ENCODE measurements around the gene SEPSECS. TPM values are rescaled to one million over a fixed set of nuclear protein-coding genes. Genes with fewer than 3 reads are reported as not detected.

SEPSECS gene
- total and polyA plus RNA-seq, 2 of the 13 experiments (the other 11 are each of a cell fraction or from before 2014, with no cell fraction given): 9.4 to 14.3 TPM

GRCh38 chr4:25159837-25160713 lies at the start of gene SEPSECS (continued):
- TF ChIP-seq STAT6 (CRISPR knock-in tag; IDR thresholded peaks at IDR 0.05; ENCODE audit: borderline replicate concordance): 0 out of 2 replicates have a peak, but pooled peaks have one; percentile 9
- TF ChIP-seq HNF4A (CRISPR knock-in tag; IDR thresholded peaks at IDR 0.05): peak; percentile 79
- no peak; the same call in 1 of the 2 replicates for TF ChIP-seq AKAP8 (CRISPR knock-in tag; IDR thresholded peaks at IDR 0.05)
- no peak for TF ChIP-seq SIX4 (CRISPR knock-in tag; IDR thresholded peaks at IDR 0.05)
- TF ChIP-seq ZNF790 (CRISPR knock-in tag; IDR thresholded peaks at IDR 0.05; ENCODE audit: borderline replicate concordance): no peak
- TF ChIP-seq NFKBIZ (CRISPR knock-in tag; IDR thresholded peaks at IDR 0.05): no peak
- TF ChIP-seq MEIS1 (CRISPR knock-in tag; IDR thresholded peaks at IDR 0.05; ENCODE audit: borderline replicate concordance): 0 out of 2 replicates have a peak, but pooled peaks have one; percentile 29
- TF ChIP-seq HOXA7 (CRISPR knock-in tag; IDR thresholded peaks at IDR 0.05): no peak
- TF ChIP-seq ZBTB44 (CRISPR knock-in tag; IDR thresholded peaks at IDR 0.05): no peak; the same call in 1 of the 2 replicates
- no peak for TF ChIP-seq ZNF101 (CRISPR knock-in tag; IDR thresholded peaks at IDR 0.05; ENCODE audit: borderline replicate concordance, low read depth)
- no peak for TF ChIP-seq ZNF720 (CRISPR knock-in tag; IDR thresholded peaks at IDR 0.05)
- TF ChIP-seq YEATS4 (CRISPR knock-in tag; IDR thresholded peaks at IDR 0.05; ENCODE audit: borderline replicate concordance): peak; percentile 90
- peak; percentile 52; the same call in 1 of the 2 replicates for TF ChIP-seq ZNF740 (CRISPR knock-in tag; IDR thresholded peaks at IDR 0.05)
- TF ChIP-seq ZNF552 (CRISPR knock-in tag; IDR thresholded peaks at IDR 0.05; ENCODE audit: borderline replicate concordance): peak; percentile 93
- TF ChIP-seq ZBTB37 (CRISPR knock-in tag; IDR thresholded peaks at IDR 0.05): peak; percentile 79; the same call in 1 of the 2 replicates
- TF ChIP-seq ATF7-NPFF (CRISPR knock-in tag; IDR thresholded peaks at IDR 0.05; ENCODE audit: low read depth): 0 out of 2 replicates have a peak, but pooled peaks have one; percentile 57
- 0 out of 2 replicates have a peak, but pooled peaks have one; percentile 8 for TF ChIP-seq NR2F2 (IDR thresholded peaks at IDR 0.05; ENCODE audit: borderline replicate concordance, low read depth)
- no peak for TF ChIP-seq ATF4 (CRISPR knock-in tag; IDR thresholded peaks at IDR 0.05)
- TF ChIP-seq ZNF644 (CRISPR knock-in tag; IDR thresholded peaks at IDR 0.05; ENCODE audit: low read depth): peak; percentile 59; the same call in 1 of the 2 replicates
- TF ChIP-seq ATRX (CRISPR knock-in tag; IDR thresholded peaks at IDR 0.05; ENCODE audit: borderline replicate concordance): no peak
- 0 out of 2 replicates have a peak, but pooled peaks have one; percentile 38 for TF ChIP-seq ZNF850 (CRISPR knock-in tag; conservative IDR thresholded peaks at IDR 0.05)
